ENCODE measurements around the gene ARHGDIA.

DNA sequence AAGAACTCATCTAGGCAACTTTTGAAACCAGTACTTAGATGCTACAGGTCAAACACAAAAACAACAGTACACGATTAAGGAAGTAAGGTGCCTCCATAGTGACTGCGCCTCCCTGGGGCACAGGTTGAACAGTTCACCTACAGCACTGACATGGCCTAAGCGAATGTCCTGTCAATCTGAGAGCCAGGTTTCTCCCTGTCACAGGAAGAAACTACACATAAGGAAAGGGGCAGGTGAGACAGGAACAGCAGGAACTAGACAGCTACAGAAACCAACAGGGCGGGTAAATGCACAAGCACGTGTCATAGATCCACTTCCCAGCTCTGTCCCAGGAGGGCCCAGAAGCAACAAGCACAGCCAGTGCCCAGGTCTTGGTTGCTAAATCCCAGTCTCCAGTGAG lies 8.0 kb upstream of the ARHGDIA start:
- no peak for TF ChIP-seq CTCF (IDR thresholded peaks at IDR 0.05; ENCODE audit: poor library complexity, severe bottlenecking)
- TF ChIP-seq EZH2 (IDR thresholded peaks at IDR 0.05; ENCODE audit: borderline replicate concordance, insufficient read depth, low read length, poor library complexity, severe bottlenecking), result no peak
- no peak for TF ChIP-seq POLR2AphosphoS5 (IDR thresholded peaks at IDR 0.05)
- no peak for TF ChIP-seq TAF1 (IDR thresholded peaks at IDR 0.05; ENCODE audit: low read depth)
- TF ChIP-seq SMC3 (conservative IDR thresholded peaks at IDR 0.05; ENCODE audit: poor library complexity), result no peak
